Measurements from ENCODE around the gene CDADC1.

- TF ChIP-seq, protein P1, sequence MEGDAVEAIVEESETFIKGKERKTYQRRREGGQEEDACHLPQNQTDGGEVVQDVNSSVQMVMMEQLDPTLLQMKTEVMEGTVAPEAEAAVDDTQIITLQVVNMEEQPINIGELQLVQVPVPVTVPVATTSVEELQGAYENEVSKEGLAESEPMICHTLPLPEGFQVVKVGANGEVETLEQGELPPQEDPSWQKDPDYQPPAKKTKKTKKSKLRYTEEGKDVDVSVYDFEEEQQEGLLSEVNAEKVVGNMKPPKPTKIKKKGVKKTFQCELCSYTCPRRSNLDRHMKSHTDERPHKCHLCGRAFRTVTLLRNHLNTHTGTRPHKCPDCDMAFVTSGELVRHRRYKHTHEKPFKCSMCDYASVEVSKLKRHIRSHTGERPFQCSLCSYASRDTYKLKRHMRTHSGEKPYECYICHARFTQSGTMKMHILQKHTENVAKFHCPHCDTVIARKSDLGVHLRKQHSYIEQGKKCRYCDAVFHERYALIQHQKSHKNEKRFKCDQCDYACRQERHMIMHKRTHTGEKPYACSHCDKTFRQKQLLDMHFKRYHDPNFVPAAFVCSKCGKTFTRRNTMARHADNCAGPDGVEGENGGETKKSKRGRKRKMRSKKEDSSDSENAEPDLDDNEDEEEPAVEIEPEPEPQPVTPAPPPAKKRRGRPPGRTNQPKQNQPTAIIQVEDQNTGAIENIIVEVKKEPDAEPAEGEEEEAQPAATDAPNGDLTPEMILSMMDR (IDR thresholded peaks at IDR 0.05; ENCODE audit: borderline replicate concordance, extremely low read depth, low read length, poor library complexity, severe bottlenecking): no peak
- TF ChIP-seq EZH2 (IDR thresholded peaks at IDR 0.05; ENCODE audit: borderline replicate concordance, low read depth, low read length, severe bottlenecking): no peak
These were observed 51.3 kb downstream of the CDADC1 start for GRCh38 chr13:49298903-49299605.

Measured in DND-41 (cell line).